ENCODE measurements around the gene ARHGAP18. TPM values are rescaled to one million over a fixed set of nuclear protein-coding genes. Genes with fewer than 3 reads are reported as not detected.

Gene ARHGAP18
- total and polyA plus RNA-seq, 2 of the 13 experiments (the other 11 are each of a cell fraction or from before 2014, with no cell fraction given) = 58.2 to 115 TPM

DNA sequence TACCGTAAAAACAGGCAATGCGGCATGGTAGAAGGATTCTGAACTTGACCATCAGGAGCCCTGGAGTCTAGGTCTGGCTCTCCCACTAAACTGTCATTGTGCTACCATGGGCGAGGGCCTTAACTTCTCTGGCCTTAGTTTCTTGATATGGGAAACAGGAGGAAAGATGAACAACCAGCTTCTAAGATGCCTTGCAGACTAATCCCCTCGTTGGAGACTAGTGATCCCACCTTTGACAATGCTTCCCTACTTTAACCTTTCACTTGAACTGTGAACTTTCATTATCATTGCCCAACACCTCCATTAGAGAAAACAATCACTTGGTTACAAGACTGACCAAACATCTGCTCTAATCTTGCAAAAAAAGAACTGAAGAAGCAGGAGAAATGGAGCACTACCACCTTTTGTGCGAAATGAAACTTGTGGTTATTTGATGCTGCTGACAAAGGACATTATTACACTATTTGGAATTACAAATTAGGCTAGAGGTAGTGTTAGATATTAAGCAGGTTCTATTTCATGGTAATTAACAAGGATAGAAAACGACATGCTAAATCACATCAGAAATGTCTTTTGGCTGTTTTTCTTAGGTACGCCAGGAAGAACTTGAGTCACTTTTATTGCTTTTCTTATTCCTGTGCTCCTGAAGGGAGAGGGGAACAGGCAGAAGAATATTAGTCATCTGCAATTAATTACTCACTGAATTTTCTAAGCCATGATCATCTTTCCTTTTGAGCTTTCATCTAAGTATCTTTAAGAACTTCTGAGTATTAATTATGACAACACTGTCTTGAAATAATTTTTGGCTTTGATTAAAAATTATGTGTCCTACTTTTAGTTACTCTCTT, 39.1 kb upstream of the ARHGAP18 start (continued):
- TF ChIP-seq ZNF644 (CRISPR knock-in tag; IDR thresholded peaks at IDR 0.05; ENCODE audit: low read depth) = 0 out of 2 replicates have a peak, but pooled peaks have one; percentile 25
- TF ChIP-seq CEBPG (CRISPR knock-in tag; IDR thresholded peaks at IDR 0.05) = peak; percentile 69; the same call in 1 of the 2 replicates
- TF ChIP-seq RELA (CRISPR knock-in tag; IDR thresholded peaks at IDR 0.05) = no peak
- TF ChIP-seq LCORL (IDR thresholded peaks at IDR 0.05) = no peak
- 0 out of 2 replicates have a peak, but pooled peaks have one; percentile 37 for TF ChIP-seq LCORL (CRISPR knock-in tag; IDR thresholded peaks at IDR 0.05)
- no peak for TF ChIP-seq ZNF382 (CRISPR knock-in tag; IDR thresholded peaks at IDR 0.05; ENCODE audit: borderline replicate concordance)
- TF ChIP-seq SOX13 (IDR thresholded peaks at IDR 0.05) = no peak
- TF ChIP-seq SOX13 (CRISPR knock-in tag; conservative IDR thresholded peaks at IDR 0.05 in 1 of 2, IDR thresholded peaks at IDR 0.05 in 1 of 2) = peak in 1 of 2 experiments; percentile 46; a peak in 1 of 4 replicates
- TF ChIP-seq HNF4A (CRISPR knock-in tag; IDR thresholded peaks at IDR 0.05) = peak; percentile 43
- TF ChIP-seq, protein P1, sequence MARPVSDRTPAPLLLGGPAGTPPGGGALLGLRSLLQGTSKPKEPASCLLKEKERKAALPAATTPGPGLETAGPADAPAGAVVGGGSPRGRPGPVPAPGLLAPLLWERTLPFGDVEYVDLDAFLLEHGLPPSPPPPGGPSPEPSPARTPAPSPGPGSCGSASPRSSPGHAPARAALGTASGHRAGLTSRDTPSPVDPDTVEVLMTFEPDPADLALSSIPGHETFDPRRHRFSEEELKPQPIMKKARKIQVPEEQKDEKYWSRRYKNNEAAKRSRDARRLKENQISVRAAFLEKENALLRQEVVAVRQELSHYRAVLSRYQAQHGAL (CRISPR knock-in tag; IDR thresholded peaks at IDR 0.05; ENCODE audit: not compliant biosample characterization) = no peak
- TF ChIP-seq SKI (IDR thresholded peaks at IDR 0.05; ENCODE audit: partially characterized antibody) = peak; percentile 20
- TF ChIP-seq CEBPB (IDR thresholded peaks at IDR 0.05; ENCODE audit: borderline replicate concordance, low read depth, low read length) = peak; percentile 55; the same call in 1 of the 2 replicates
- no peak for TF ChIP-seq PRMT3 (CRISPR knock-in tag; IDR thresholded peaks at IDR 0.05; ENCODE audit: borderline replicate concordance, low read depth)
- TF ChIP-seq, protein P2, sequence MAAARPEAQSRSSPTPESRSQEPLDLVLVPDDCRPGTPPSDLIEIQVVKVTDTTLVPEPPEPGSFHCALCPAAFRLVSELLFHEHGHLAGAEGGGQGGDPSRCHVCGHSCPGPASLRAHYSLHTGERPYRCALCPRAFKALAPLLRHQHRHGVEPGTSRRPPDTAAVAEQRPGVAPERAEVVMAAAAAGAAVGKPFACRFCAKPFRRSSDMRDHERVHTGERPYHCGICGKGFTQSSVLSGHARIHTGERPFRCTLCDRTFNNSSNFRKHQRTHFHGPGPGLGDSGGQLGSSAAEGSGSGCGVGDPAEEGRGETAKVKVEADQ (CRISPR knock-in tag; IDR thresholded peaks at IDR 0.05; ENCODE audit: borderline replicate concordance) = no peak
- TF ChIP-seq, protein P3, sequence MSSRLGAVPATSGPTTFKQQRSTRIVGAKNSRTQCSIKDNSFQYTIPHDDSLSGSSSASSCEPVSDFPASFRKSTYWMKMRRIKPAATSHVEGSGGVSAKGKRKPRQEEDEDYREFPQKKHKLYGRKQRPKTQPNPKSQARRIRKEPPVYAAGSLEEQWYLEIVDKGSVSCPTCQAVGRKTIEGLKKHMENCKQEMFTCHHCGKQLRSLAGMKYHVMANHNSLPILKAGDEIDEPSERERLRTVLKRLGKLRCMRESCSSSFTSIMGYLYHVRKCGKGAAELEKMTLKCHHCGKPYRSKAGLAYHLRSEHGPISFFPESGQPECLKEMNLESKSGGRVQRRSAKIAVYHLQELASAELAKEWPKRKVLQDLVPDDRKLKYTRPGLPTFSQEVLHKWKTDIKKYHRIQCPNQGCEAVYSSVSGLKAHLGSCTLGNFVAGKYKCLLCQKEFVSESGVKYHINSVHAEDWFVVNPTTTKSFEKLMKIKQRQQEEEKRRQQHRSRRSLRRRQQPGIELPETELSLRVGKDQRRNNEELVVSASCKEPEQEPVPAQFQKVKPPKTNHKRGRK (CRISPR knock-in tag; IDR thresholded peaks at IDR 0.05) = no peak
- no peak for TF ChIP-seq CENPX (CRISPR knock-in tag; IDR thresholded peaks at IDR 0.05)
- TF ChIP-seq ETV5 (CRISPR knock-in tag; IDR thresholded peaks at IDR 0.05; ENCODE audit: borderline replicate concordance) = no peak
- TF ChIP-seq, protein P4, sequence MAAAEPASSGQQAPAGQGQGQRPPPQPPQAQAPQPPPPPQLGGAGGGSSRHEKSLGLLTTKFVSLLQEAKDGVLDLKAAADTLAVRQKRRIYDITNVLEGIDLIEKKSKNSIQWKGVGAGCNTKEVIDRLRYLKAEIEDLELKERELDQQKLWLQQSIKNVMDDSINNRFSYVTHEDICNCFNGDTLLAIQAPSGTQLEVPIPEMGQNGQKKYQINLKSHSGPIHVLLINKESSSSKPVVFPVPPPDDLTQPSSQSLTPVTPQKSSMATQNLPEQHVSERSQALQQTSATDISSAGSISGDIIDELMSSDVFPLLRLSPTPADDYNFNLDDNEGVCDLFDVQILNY (CRISPR knock-in tag; conservative IDR thresholded peaks at IDR 0.05) = no peak
- 0 out of 2 replicates have a peak, but pooled peaks have one; percentile 22 for TF ChIP-seq FOSL2 (CRISPR knock-in tag; IDR thresholded peaks at IDR 0.05)
- TF ChIP-seq, protein P5, sequence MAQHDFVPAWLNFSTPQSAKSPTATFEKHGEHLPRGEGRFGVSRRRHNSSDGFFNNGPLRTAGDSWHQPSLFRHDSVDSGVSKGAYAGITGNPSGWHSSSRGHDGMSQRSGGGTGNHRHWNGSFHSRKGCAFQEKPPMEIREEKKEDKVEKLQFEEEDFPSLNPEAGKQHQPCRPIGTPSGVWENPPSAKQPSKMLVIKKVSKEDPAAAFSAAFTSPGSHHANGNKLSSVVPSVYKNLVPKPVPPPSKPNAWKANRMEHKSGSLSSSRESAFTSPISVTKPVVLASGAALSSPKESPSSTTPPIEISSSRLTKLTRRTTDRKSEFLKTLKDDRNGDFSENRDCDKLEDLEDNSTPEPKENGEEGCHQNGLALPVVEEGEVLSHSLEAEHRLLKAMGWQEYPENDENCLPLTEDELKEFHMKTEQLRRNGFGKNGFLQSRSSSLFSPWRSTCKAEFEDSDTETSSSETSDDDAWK (CRISPR knock-in tag; IDR thresholded peaks at IDR 0.05) = no peak
- TF ChIP-seq ZNF552 (CRISPR knock-in tag; IDR thresholded peaks at IDR 0.05; ENCODE audit: borderline replicate concordance) = peak; percentile 94
- no peak for TF ChIP-seq SOX6 (IDR thresholded peaks at IDR 0.05)
- peak; percentile 43; the same call in 1 of the 2 replicates for TF ChIP-seq SOX6 (CRISPR knock-in tag; IDR thresholded peaks at IDR 0.05)
- TF ChIP-seq CCDC6 (CRISPR knock-in tag; IDR thresholded peaks at IDR 0.05) = 0 out of 2 replicates have a peak, but pooled peaks have one; percentile 40
- TF ChIP-seq ZNF747 (CRISPR knock-in tag; IDR thresholded peaks at IDR 0.05; ENCODE audit: borderline replicate concordance) = 0 out of 2 replicates have a peak, but pooled peaks have one; percentile 40
